Natural killer cell (primary cell): Measurements from ENCODE around the gene BICC1. TPM values are rescaled to one million over a fixed set of nuclear protein-coding genes. Genes with fewer than 3 reads are reported as not detected.

Source experiments
- ATAC-seq, 3 donors: fragments of 150-1000 bp in 2 of 3; fragments of 200-7000 bp in 1 of 3; cut with Tn5 transposase; 1 replicate in 1 of 3; 2 replicates in 2 of 3; pipeline ENCODE4 v1.10.0; 2021; ENCODE audit warnings: mild to moderate bottlenecking in 2 of 3, moderate library complexity in 2 of 3
- DNase-seq, 2 donors: peaks; one replicate each; pipeline versions ENCODE4 v3.0.0 to v3.0.0-alpha.2; 2013 to 2021; ENCODE audit warnings: mixed read lengths in 1 of 2
- H3K27ac ChIP-seq: one replicate; pipeline ENCODE4 v1.5.1; 2013; ENCODE audit warnings: mild to moderate bottlenecking, low read length
- H3K27me3 ChIP-seq: one replicate; pipeline ENCODE4 v1.6.1; 2013; ENCODE audit warnings: low read length; ENCODE audit not compliant: control insufficient read depth, insufficient read depth
- H3K36me3 ChIP-seq: one replicate; pipeline ENCODE4 v1.6.1; 2013; ENCODE audit warnings: low read length; ENCODE audit not compliant: control insufficient read depth, insufficient read depth
- H3K4me1 ChIP-seq: one replicate; pipeline ENCODE4 v1.6.1; 2013; ENCODE audit warnings: low read length; ENCODE audit not compliant: control insufficient read depth, insufficient read depth
- H3K4me3 ChIP-seq: one replicate; pipeline ENCODE4 v1.5.1; 2013; ENCODE audit warnings: low read length
- H3K9me3 ChIP-seq: one replicate; pipeline ENCODE4 v1.6.1; 2013; ENCODE audit warnings: low read length; ENCODE audit not compliant: control insufficient read depth, insufficient read depth
- H3K27ac Mint-ChIP-seq, 2 donors: one replicate each; pipeline ENCODE4 v1.8.0; 2022; ENCODE audit warnings: mild to moderate bottlenecking in 2 of 2, mixed read lengths in 2 of 2, moderate library complexity in 1 of 2
- H3K27me3 Mint-ChIP-seq, 2 donors: one replicate each; pipeline ENCODE4 v1.8.0; 2022; ENCODE audit warnings: low read depth in 2 of 2, mixed read lengths in 2 of 2
- H3K36me3 Mint-ChIP-seq: one replicate; pipeline ENCODE4 v1.8.0; 2022; ENCODE audit warnings: mixed read lengths
- H3K4me1 Mint-ChIP-seq, 2 donors: one replicate each; pipeline ENCODE4 v1.8.0; 2022; ENCODE audit warnings: mixed read lengths in 2 of 2
- H3K4me3 Mint-ChIP-seq: one replicate; pipeline ENCODE4 v1.8.0; 2022; ENCODE audit warnings: mild to moderate bottlenecking, moderate library complexity, mixed read lengths
- H3K9me3 Mint-ChIP-seq, 2 donors: one replicate each; pipeline ENCODE4 v1.8.0; 2022; ENCODE audit warnings: mixed read lengths in 2 of 2
- WGBS: methylation state at CpG from one replicate; pipeline ENCODE4 v1.1.7; 2013; ENCODE audit warnings: missing lambda C conversion rate; ENCODE audit not compliant: insufficient coverage; 5-methylcytosine and 5-hydroxymethylcytosine counted together
- intact Hi-C: fragments of 100-400 bp; cut with micrococcal nuclease; formaldehyde crosslinking; loops from one replicate; pipeline ENCODE4 v1.14.2; 2022
- total RNA-seq, 4 donors: library from RNA; stranded (reverse); fragments of 120-200 nt in 1 of 4; gene quantifications; one replicate each; pipeline versions ENCODE4 v1.2.3 to v1.2.4, GENCODE V29; 2013 to 2022
- TF ChIP-seq, protein P1 (sequence below): fragments of 200-600 bp; IDR thresholded peaks from one replicate; pipeline ENCODE4 v1.8.0; 2022; ENCODE audit warnings: antibody characterized with exemption

Gene BICC1
- total RNA-seq, 3 donors from 2014 or later (not counting 1 experiment from before 2014, with no cell fraction given): 0.14 TPM; not detected in 2

DNA sequence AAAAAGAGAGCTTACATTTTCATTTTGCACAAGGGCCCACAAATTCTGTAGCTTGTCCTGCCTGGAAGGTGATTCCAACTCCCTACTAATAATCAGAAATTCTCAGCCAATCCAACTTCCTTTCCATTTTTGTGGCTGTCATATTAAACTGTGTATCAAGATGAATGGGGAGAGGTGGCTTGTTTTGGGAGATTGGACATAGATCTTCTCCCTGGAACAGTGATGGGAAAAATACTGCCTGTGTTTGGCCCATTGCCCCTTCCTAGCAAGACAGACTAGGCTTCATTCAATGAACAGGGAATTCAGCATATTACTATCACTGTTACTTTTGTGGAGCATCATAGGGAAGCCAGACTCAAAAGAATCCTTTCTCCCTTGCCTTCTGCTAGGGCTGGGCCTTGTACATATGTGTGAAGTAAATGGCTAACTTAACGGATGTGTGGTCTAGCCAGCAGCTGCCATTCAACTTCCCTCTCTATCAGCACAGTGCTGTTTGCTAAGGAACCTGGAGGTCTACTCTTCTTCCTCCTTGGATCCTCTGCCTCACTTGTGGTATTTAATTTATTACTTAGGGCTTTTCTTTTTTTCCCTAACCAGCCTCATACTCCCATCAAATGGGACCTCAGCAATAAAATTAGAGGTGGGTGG is 326.0 kb downstream of the BICC1 start:
- Histone ChIP-seq H3K27ac (no peak overlapping the region), H3K27me3 (no peaks in the 10 kb centered on the region), H3K36me3 (no peaks in the 10 kb centered on the region), H3K4me3 (no peak overlapping the region), H3K4me1 (no peaks in the 10 kb centered on the region), H3K9me3 (no peaks in the 10 kb centered on the region)
- Mint-ChIP-seq H3K4me1 (no peaks in the 10 kb centered on the region), H3K36me3 (no peaks in the 10 kb centered on the region), H3K27ac (no peak overlapping the region), H3K27me3 (no peaks in the 10 kb centered on the region), H3K9me3 (peaks cover 0 to 2% of the 10 kb centered on the region in 2 donors), H3K4me3 (no peak overlapping the region)
- DNase-seq (no peak), ATAC-seq (peak in 1 of 3 donors; percentile 63)
- 80% methylated on average over 1 of the region's 1 CpG for WGBS
- intact Hi-C loops: no loop called here
- TF ChIP-seq, protein P1, sequence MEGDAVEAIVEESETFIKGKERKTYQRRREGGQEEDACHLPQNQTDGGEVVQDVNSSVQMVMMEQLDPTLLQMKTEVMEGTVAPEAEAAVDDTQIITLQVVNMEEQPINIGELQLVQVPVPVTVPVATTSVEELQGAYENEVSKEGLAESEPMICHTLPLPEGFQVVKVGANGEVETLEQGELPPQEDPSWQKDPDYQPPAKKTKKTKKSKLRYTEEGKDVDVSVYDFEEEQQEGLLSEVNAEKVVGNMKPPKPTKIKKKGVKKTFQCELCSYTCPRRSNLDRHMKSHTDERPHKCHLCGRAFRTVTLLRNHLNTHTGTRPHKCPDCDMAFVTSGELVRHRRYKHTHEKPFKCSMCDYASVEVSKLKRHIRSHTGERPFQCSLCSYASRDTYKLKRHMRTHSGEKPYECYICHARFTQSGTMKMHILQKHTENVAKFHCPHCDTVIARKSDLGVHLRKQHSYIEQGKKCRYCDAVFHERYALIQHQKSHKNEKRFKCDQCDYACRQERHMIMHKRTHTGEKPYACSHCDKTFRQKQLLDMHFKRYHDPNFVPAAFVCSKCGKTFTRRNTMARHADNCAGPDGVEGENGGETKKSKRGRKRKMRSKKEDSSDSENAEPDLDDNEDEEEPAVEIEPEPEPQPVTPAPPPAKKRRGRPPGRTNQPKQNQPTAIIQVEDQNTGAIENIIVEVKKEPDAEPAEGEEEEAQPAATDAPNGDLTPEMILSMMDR: no peak

DNA sequence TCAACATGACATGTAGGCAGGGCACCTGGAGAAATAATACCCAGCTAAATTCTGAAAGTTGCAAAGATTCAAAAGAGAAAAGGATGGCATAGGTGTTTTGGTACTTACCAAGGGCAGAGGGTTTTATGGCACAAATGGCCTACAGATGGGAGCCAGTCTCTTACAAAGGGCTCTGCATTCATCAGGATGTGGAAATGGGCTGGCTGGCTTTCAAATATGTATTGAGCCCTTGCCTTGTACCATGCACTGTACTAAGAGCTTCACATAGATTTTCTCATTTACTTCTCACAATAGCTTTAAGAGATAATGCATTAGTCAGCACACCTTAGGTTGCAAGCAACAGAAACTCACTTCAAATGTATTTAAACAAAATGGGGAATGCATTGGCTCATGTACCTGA is 327.1 kb downstream of the BICC1 start:
- Histone ChIP-seq H3K27me3 (no peaks in the 10 kb centered on the region), H3K4me1 (no peaks in the 10 kb centered on the region), H3K27ac (no peak overlapping the region), H3K4me3 (no peak overlapping the region), H3K36me3 (no peaks in the 10 kb centered on the region), H3K9me3 (no peaks in the 10 kb centered on the region)
- DNase-seq (no peak), ATAC-seq (no peak)
- no peaks in the 10 kb centered on the region for H3K4me1 Mint-ChIP-seq
- intact Hi-C loops: no loop called here
- TF ChIP-seq, protein P1: no peak
- no peak overlapping the region for H3K4me3 Mint-ChIP-seq
- no peaks in the 10 kb centered on the region for H3K36me3 Mint-ChIP-seq
- H3K27ac Mint-ChIP-seq: no peak overlapping the region
- peaks cover 0 to 2% of the 10 kb centered on the region in 2 donors for H3K9me3 Mint-ChIP-seq
- no peaks in the 10 kb centered on the region for H3K27me3 Mint-ChIP-seq

DNA sequence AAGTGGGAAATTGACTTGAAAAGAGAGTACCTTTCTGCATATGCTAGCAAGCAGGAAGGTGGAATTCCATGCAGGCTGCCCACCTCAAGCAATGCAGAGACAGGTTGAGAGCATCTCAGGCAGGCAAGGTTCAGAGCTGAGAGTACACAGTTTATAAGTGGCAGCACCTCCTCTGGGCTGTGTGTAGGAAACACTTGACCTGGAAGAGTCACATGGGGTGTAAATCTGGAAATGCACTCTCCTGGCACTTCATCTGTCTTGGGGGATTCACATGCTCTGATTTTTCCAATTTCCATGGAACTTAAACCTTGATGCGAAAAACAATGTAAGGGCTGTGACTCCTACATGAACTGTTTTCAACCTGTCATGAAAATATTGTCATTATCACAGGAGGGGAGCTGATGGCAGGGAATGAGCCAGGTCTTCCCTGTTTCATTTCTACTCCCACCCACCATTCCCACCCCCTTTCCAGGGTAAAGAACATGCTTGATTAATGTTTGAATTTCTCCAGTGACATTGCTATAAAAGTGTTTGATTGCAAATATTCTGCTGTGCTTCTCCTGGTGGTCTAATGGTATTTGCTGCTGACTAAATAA is 328.3 kb downstream of the BICC1 start:
- no peaks in the 10 kb centered on the region for H3K9me3 Mint-ChIP-seq
- TF ChIP-seq, protein P1: no peak
- Histone ChIP-seq H3K4me3 (no peak overlapping the region), H3K27me3 (no peaks in the 10 kb centered on the region), H3K9me3 (no peaks in the 10 kb centered on the region), H3K4me1 (no peaks in the 10 kb centered on the region), H3K27ac (no peak overlapping the region), H3K36me3 (no peaks in the 10 kb centered on the region)
- no peaks in the 10 kb centered on the region for H3K27me3 Mint-ChIP-seq
- no peak for DNase-seq
- H3K4me3 Mint-ChIP-seq: no peak overlapping the region
- H3K36me3 Mint-ChIP-seq: no peaks in the 10 kb centered on the region
- ATAC-seq: no peak
- H3K4me1 Mint-ChIP-seq: no peaks in the 10 kb centered on the region
- intact Hi-C loops: no loop called here
- no peak overlapping the region for H3K27ac Mint-ChIP-seq
- 75% methylated on average over 1 of the region's 1 CpG for WGBS
